Measurements from ENCODE around the gene S100A14. TPM values are rescaled to one million over a fixed set of nuclear protein-coding genes. Genes with fewer than 3 reads are reported as not detected.
A peak's percentile ranks its signal among the peaks of the same experiment; 100 is the strongest.

Gene S100A14
- total RNA-seq, 3 donors from 2014 or later, result 122 to 361 (median 325) TPM

DNA sequence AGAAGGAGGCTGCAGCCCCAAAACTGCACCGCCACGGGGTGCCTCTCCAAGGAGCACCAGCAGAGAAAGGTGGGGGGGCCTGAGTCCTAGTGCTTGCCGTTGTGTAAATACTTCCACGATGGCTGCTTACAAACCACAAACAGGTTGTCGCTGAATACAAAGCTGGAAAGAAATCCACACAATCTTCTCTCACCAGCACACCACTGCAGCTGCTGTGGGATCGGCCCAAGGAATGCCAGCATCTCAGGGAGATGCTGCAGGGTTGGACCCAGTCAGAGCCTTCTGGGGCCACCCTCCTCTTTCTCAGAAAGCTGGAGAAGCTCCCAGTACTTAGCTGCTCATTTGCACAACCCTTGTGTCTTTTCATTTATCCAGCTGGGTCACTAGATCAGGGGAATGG lies 3.0 kb upstream of the S100A14 start:
- intact Hi-C loops (cut with DNase I, micrococcal nuclease), result no loop called here
- TF ChIP-seq, protein P1, sequence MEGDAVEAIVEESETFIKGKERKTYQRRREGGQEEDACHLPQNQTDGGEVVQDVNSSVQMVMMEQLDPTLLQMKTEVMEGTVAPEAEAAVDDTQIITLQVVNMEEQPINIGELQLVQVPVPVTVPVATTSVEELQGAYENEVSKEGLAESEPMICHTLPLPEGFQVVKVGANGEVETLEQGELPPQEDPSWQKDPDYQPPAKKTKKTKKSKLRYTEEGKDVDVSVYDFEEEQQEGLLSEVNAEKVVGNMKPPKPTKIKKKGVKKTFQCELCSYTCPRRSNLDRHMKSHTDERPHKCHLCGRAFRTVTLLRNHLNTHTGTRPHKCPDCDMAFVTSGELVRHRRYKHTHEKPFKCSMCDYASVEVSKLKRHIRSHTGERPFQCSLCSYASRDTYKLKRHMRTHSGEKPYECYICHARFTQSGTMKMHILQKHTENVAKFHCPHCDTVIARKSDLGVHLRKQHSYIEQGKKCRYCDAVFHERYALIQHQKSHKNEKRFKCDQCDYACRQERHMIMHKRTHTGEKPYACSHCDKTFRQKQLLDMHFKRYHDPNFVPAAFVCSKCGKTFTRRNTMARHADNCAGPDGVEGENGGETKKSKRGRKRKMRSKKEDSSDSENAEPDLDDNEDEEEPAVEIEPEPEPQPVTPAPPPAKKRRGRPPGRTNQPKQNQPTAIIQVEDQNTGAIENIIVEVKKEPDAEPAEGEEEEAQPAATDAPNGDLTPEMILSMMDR (IDR thresholded peaks at IDR 0.05), result no peak
- no peak for ATAC-seq
- peak in 2 of 3 donors; percentile 9 to 24 for DNase-seq
- Histone ChIP-seq H3K4me1 (ENCODE audit: low read depth) (peaks cover 17% of the 10 kb centered on the region), H3K36me3 (ENCODE audit: low read depth) (no peaks in the 10 kb centered on the region), H3K9me3 (no peaks in the 10 kb centered on the region), H3K4me3 (no peak overlapping the region)

DNA sequence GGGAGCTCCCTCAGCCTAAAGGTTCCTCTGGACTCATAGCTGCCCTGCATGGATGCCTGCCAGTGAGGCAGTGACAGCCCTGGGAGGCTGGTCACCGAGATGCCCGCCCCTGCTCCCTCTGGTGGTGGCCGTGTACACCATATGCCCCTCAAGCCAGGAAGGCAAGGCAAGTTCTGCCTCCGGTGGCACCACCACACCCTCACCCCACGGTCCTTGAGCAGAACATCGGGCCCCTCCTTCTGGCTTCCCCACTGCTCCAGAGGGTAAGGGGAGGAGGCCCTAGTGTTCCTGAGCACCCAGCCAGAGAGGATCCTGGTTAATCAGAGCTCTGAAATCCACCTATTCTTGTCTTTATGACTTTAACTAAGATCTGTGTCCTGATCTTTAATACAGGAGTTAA lies 1.5 kb upstream of the S100A14 start:
- peak; percentile 72 for ATAC-seq
- H3K36me3 ChIP-seq (ENCODE audit: low read depth), result no peaks in the 10 kb centered on the region
- H3K9me3 ChIP-seq, result no peaks in the 10 kb centered on the region
- peak; percentile 87 to 94 (median 90) for DNase-seq
- H3K4me1 ChIP-seq (ENCODE audit: low read depth), result peaks cover 17% of the 10 kb centered on the region
- intact Hi-C loops (cut with DNase I, micrococcal nuclease), result no loop called here
- H3K4me3 ChIP-seq, result no peak overlapping the region
- TF ChIP-seq, protein P1 (IDR thresholded peaks at IDR 0.05), result no peak

DNA sequence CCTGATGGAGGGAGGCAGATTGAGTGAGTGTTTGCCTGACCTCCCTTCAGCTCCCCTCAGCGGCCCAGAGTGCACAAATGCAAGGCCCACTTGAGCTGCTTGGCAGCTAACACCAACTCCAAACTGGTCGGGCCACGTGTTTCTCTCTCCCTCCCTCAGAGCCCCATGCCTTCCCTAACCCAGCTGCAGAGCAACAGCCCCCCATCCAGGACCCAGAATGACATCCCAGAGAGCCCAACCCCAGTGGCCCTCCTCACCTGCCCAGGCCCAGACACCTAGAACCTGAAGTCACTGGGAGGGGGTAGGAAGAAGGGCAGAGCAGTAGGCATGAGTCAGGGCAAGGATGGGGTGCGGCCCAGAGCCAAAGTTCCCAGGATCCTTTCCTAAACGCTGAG lies 789 bp upstream of the S100A14 start:
- TF ChIP-seq, protein P1 (IDR thresholded peaks at IDR 0.05), result no peak
- ATAC-seq (peak; percentile 5), DNase-seq (no peak)
- H3K36me3 ChIP-seq (ENCODE audit: low read depth), result no peaks in the 10 kb centered on the region
- H3K4me3 ChIP-seq, result no peak overlapping the region
- H3K4me1 ChIP-seq (ENCODE audit: low read depth), result peaks cover 17% of the 10 kb centered on the region
- no peaks in the 10 kb centered on the region for H3K9me3 ChIP-seq
- intact Hi-C loops (cut with DNase I, micrococcal nuclease), result no loop called here

DNA sequence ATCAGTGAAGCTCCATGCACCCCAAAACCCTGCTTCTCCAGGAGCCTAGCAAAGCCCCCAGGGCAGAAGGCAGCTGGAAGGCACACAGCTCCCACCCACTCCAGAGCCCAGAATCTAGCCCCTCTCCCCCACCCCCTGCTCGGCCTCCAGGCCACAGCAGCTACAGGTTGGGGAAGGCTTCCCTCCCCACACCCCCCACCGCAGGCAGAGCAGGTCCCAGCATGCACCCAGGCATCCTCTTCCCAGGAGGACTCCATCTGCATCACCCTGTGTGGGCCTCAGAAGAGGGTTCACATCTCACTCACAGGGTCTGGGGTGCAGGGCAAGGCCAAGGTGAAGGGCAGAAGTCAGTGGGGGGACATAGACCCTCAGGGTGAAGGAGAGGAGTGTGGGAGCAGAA lies 719 bp downstream of the S100A14 start:
- no peaks in the 10 kb centered on the region for H3K36me3 ChIP-seq (ENCODE audit: low read depth)
- H3K4me3 ChIP-seq, result no peak overlapping the region
- DNase-seq (peak in 1 of 3 donors; percentile 46), ATAC-seq (no peak)
- peaks cover 25% of the 10 kb centered on the region for H3K4me1 ChIP-seq (ENCODE audit: low read depth)
- TF ChIP-seq, protein P1 (IDR thresholded peaks at IDR 0.05), result no peak
- H3K9me3 ChIP-seq, result no peaks in the 10 kb centered on the region
- intact Hi-C loops (cut with DNase I, micrococcal nuclease), result no loop called here

DNA sequence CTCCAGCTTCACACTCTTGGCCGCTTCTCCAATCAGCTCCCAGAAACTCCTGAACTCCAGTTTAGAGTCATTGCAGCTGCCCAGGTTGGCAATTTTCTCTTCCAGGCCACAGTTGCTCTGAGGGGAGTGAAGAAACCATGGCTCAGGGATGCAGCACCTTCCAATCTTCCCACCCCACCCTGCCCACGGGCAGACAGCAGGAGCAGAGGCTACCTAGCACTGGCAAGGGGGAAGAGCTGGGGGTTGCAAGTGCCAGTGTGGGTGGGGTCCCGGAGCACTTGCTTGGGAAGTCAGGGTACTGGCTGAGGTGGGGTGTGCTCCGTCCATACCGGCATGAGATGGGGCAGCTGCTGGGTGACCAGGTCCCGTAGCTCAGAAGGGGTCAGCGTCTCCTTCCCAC lies 1.2 kb downstream of the S100A14 start:
- Histone ChIP-seq H3K4me1 (ENCODE audit: low read depth) (peaks cover 30% of the 10 kb centered on the region), H3K9me3 (no peaks in the 10 kb centered on the region), H3K36me3 (ENCODE audit: low read depth) (no peaks in the 10 kb centered on the region), H3K4me3 (no peak overlapping the region)
- DNase-seq, result peak in 1 of 3 donors; percentile 32
- TF ChIP-seq, protein P1 (IDR thresholded peaks at IDR 0.05), result no peak
- intact Hi-C loops (cut with DNase I, micrococcal nuclease), result no loop called here
- ATAC-seq, result no peak
